ENCODE measurements around the gene RASGRP2.

Gene RASGRP2

GRCh38 chr11:64770120-64770519 is 26.2 kb upstream of the RASGRP2 start:
- no peak for DNase-seq (ENCODE audit: low spot score)

GRCh38 chr11:64769283-64769682 is 25.3 kb upstream of the RASGRP2 start:
- DNase-seq (ENCODE audit: low spot score), result no peak

GRCh38 chr11:64768300-64768694 is 24.4 kb upstream of the RASGRP2 start:
- no peak for DNase-seq (ENCODE audit: low spot score)

- DNase-seq (ENCODE audit: low spot score), result peak; percentile 75
These were observed 23.7 kb upstream of the RASGRP2 start for GRCh38 chr11:64767344-64768299.

- DNase-seq (ENCODE audit: low spot score), result no peak
These were observed 22.9 kb upstream of the RASGRP2 start for GRCh38 chr11:64766881-64767280.

GRCh38 chr11:64765851-64766665 is 22.1 kb upstream of the RASGRP2 start:
- no peak for DNase-seq (ENCODE audit: low spot score)

GRCh38 chr11:64765291-64765850 is 21.4 kb upstream of the RASGRP2 start:
- no peak for DNase-seq (ENCODE audit: low spot score)

GRCh38 chr11:64764753-64765152 is 20.8 kb upstream of the RASGRP2 start:
- DNase-seq (ENCODE audit: low spot score), result no peak

- no peak for DNase-seq (ENCODE audit: low spot score)
These were observed 20.2 kb upstream of the RASGRP2 start for GRCh38 chr11:64764040-64764611.

- DNase-seq (ENCODE audit: low spot score), result no peak
These were observed 19.6 kb upstream of the RASGRP2 start for GRCh38 chr11:64763526-64764039.

- peak; percentile 72 for DNase-seq (ENCODE audit: low spot score)
These were observed 19.0 kb upstream of the RASGRP2 start for GRCh38 chr11:64762674-64763525.

- DNase-seq (ENCODE audit: low spot score), result no peak
These were observed 18.3 kb upstream of the RASGRP2 start for GRCh38 chr11:64762277-64762673.

- no peak for DNase-seq (ENCODE audit: low spot score)
These were observed 16.9 kb upstream of the RASGRP2 start for GRCh38 chr11:64760759-64761420.

- no peak for DNase-seq (ENCODE audit: low spot score)
These were observed 16.1 kb upstream of the RASGRP2 start, which contains the start of gene PYGM for GRCh38 chr11:64759722-64760719. Gene PYGM (minus strand): TSS chr11:64759974. CDS start chr11:64759898, 76 bp downstream.

- no peak for DNase-seq (ENCODE audit: low spot score)
These were observed 15.3 kb upstream of the RASGRP2 start for GRCh38 chr11:64759131-64759721.

- DNase-seq (ENCODE audit: low spot score), result no peak
These were observed 14.6 kb upstream of the RASGRP2 start for GRCh38 chr11:64758330-64759079.

GRCh38 chr11:64757549-64758329 is 13.8 kb upstream of the RASGRP2 start:
- no peak for DNase-seq (ENCODE audit: low spot score)

Data from kidney capillary endothelial cell (primary cell).